Adrenal gland (tissue), 12 donors: ENCODE data around the gene TLCD5. TPM values are rescaled to one million over a fixed set of nuclear protein-coding genes. Genes with fewer than 3 reads are reported as not detected.

Source experiments
- DNase-seq, 7 donors: peaks; one replicate each; pipeline ENCODE4 v3.0.0-alpha.2; 2019 to 2020
- H3K27ac ChIP-seq, 5 donors: fragments of 200-600 bp; sonication (generic) in 4 of 5; 1 replicate in 3 of 5; 2 replicates in 2 of 5; pipeline versions ENCODE4 v1.5.1 to v1.8.0; 2016 to 2020; ENCODE audit warnings: mild to moderate bottlenecking in 1 of 5
- H3K27me3 ChIP-seq: fragments of 200-600 bp; 2 replicates; pipeline ENCODE4 v1.8.0; 2021
- H3K36me3 ChIP-seq, 2 donors: fragments of 200-600 bp; replicated peaks in 1 of 2; 1 replicate in 1 of 2; 2 replicates in 1 of 2; pipeline versions ENCODE4 v1.5.1 to v1.8.0; 2018 to 2022
- H3K4me1 ChIP-seq, 2 donors: fragments of 200-600 bp; replicated peaks in 1 of 2; 1 replicate in 1 of 2; 2 replicates in 1 of 2; pipeline versions ENCODE4 v1.5.1 to v1.8.0; 2018 to 2021
- H3K4me3 ChIP-seq, 4 donors: fragments of 200-600 bp; sonication (generic) in 3 of 4; one replicate each; pipeline ENCODE4 v1.5.1; 2016 to 2018
- H3K9me3 ChIP-seq, 3 donors: fragments of 200-600 bp; sonication (generic) in 1 of 3; replicated peaks in 1 of 3; 1 replicate in 2 of 3; 2 replicates in 1 of 3; pipeline versions ENCODE4 v1.5.1 to v1.8.0; 2016 to 2021
- CTCF ChIP-seq, 6 experiments: fragments of 450-650 bp in 4 of 6; fragments of 200-600 bp in 2 of 6; sonication (generic) in 1 of 6; IDR thresholded peaks; 1 replicate in 5 of 6; 2 replicates in 1 of 6; pipeline versions ENCODE4 v1.5.1 to v1.8.0; 2016 to 2021; ENCODE audit warnings: antibody characterized with exemption in 6 of 6, mild to moderate bottlenecking in 2 of 6, moderate library complexity in 1 of 6
- POLR2A ChIP-seq, 2 donors: fragments of 450-650 bp; IDR thresholded peaks; one replicate each; pipeline ENCODE4 v1.6.1; 2017; ENCODE audit warnings: antibody characterized with exemption in 2 of 2, mild to moderate bottlenecking in 2 of 2, moderate library complexity in 1 of 2
- WGBS, 4 donors: extraction: QIAGEN DNeasy Blood & Tissue Kit in 2 of 4; methylation state at CpG; one replicate each; pipeline versions ENCODE4 v1.1.5 to v1.1.7; 2013 to 2017; 5-methylcytosine and 5-hydroxymethylcytosine counted together
- intact Hi-C, 2 donors: fragments of 100-400 bp; cut with DNase I; formaldehyde crosslinking; loops; one replicate each; pipeline versions ENCODE4 v1.14.1 to v1.15.0; 2022 to 2023
- polyA plus RNA-seq, 3 donors: library from polyadenylated mRNA; stranded (reverse); fragments of 200-250 nt in 2 of 3; fragments of 350-450 nt in 1 of 3; fragmentation: Illumina TruSeq in 1 of 3; extraction: RNeasy Lipid Tissue Mini Kit (QIAGEN cat#74804) in 1 of 3; gene quantifications; one replicate each; pipeline ENCODE4 v1.2.3, GENCODE V29; 2013 to 2014
- total RNA-seq, 9 donors: library from RNA; depleted of rRNA in 4 of 9; stranded (reverse); fragments of >200 nt in 4 of 9; fragments of 120-200 nt in 1 of 9; fragmentation: NEBNext Ultra II Directional in 1 of 9; extraction: Animal tissue kit (Norgen Biotek cat#: 25700) in 1 of 9; gene quantifications; one replicate each; pipeline versions ENCODE4 v1.1.0 to v1.2.4, GENCODE V29; 2013 to 2023
- donor health status: healthy with polysubstance abuse.
- donor health status: Bipolar disorder and iron deficiency.
- donor health status: DM: yes; HTN: yes; CAD: no.
- donor health status: DM: no; HTN: no; CAD: no.
- donor health status: DM: no; HTN: no; CAD: no.
- donor health status: DM: yes; HTN: yes; CAD: no.

The TLCD5 gene
- total and polyA plus RNA-seq, 12 donors, result 5.8 to 36.9 (median 13.5) TPM

GRCh38 chr11:120281143-120281795 is 43.8 kb upstream of the TLCD5 start:
- 73 to 78% (median 75%) methylated on average over 7 of the region's 7 CpGs for WGBS, 4 donors
- intact Hi-C loops, result no loop called here
- no peaks in the 10 kb centered on the region for H3K9me3 ChIP-seq

GRCh38 chr11:120283124-120283523 is 42.0 kb upstream of the TLCD5 start:
- H3K9me3 ChIP-seq, result no peaks in the 10 kb centered on the region
- intact Hi-C loops, result no loop called here
- H3K27me3 ChIP-seq, result no peaks in the 10 kb centered on the region
- DNase-seq, result no peak
- peaks cover 0 to 2% of the 10 kb centered on the region in 2 donors for H3K4me1 ChIP-seq
- WGBS, 4 donors, result 79 to 100% (median 86%) methylated on average over 1 to 2 of the region's 2 CpGs
- no peak overlapping the region for H3K4me3 ChIP-seq
- no peak overlapping the region for H3K27ac ChIP-seq
- no peak for TF ChIP-seq CTCF (IDR thresholded peaks at IDR 0.05)
- TF ChIP-seq POLR2A (IDR thresholded peaks at IDR 0.05), result no peak
- H3K36me3 ChIP-seq, result no peaks in the 10 kb centered on the region

More at GRCh38 chr11:120281143-120281795, 43.8 kb upstream of the TLCD5 start:
- H3K4me3 ChIP-seq, result no peak overlapping the region
- no peak for DNase-seq
- H3K27ac ChIP-seq, result peak overlapping the region in 1 of 5 donors; percentile 38
- H3K27me3 ChIP-seq, result no peaks in the 10 kb centered on the region
- no peak for TF ChIP-seq CTCF (IDR thresholded peaks at IDR 0.05)
- no peak for TF ChIP-seq POLR2A (IDR thresholded peaks at IDR 0.05)
- no peaks in the 10 kb centered on the region for H3K36me3 ChIP-seq
- peaks cover 0 to 5% of the 10 kb centered on the region in 2 donors for H3K4me1 ChIP-seq

GRCh38 chr11:120284272-120284671 is 40.8 kb upstream of the TLCD5 start:
- H3K27ac ChIP-seq, result no peak overlapping the region
- no peak overlapping the region for H3K4me3 ChIP-seq
- no peaks in the 10 kb centered on the region for H3K36me3 ChIP-seq
- no peak for DNase-seq
- H3K27me3 ChIP-seq, result no peaks in the 10 kb centered on the region
- TF ChIP-seq CTCF (IDR thresholded peaks at IDR 0.05) (no peak), POLR2A (IDR thresholded peaks at IDR 0.05) (no peak)
- H3K4me1 ChIP-seq, result no peaks in the 10 kb centered on the region
- H3K9me3 ChIP-seq, result no peaks in the 10 kb centered on the region
- WGBS, 4 donors, result 85 to 94% (median 88%) methylated on average over 5 to 6 of the region's 6 CpGs
- intact Hi-C loops, result no loop called here

- H3K4me1 ChIP-seq, result no peaks in the 10 kb centered on the region
- no peak overlapping the region for H3K4me3 ChIP-seq
- H3K27me3 ChIP-seq, result no peaks in the 10 kb centered on the region
- H3K36me3 ChIP-seq, result no peaks in the 10 kb centered on the region
- H3K9me3 ChIP-seq, result no peaks in the 10 kb centered on the region
- H3K27ac ChIP-seq, result no peak overlapping the region
- intact Hi-C loops, result no loop called here
- DNase-seq, result no peak
- 71 to 88% (median 83%) methylated on average over 4 of the region's 4 CpGs for WGBS, 4 donors
- no peak for TF ChIP-seq CTCF (IDR thresholded peaks at IDR 0.05)
- no peak for TF ChIP-seq POLR2A (IDR thresholded peaks at IDR 0.05)
Measured at GRCh38 chr11:120285256-120285655, 39.8 kb upstream of the TLCD5 start.
